Stimulated activated CD4-positive, alpha-beta T cell treated with anti-CD3 and anti-CD28 coated beads, Interleukin-2, amount 100 ng/mL, for 24 hours (primary cell): ENCODE measurements around the gene CCNL2.

Experiments
- DNase-seq, 2 donors: peaks; one replicate each; pipeline ENCODE4 v3.0.0-alpha.2; 2020

Gene CCNL2

GRCh38 chr1:1354271-1355247 lies 44.6 kb downstream of the CCNL2 start:
- DNase-seq, result peak in 1 of 2 donors; percentile 35

GRCh38 chr1:1353389-1354151 lies 45.6 kb downstream of the CCNL2 start:
- DNase-seq, result no peak

DNA sequence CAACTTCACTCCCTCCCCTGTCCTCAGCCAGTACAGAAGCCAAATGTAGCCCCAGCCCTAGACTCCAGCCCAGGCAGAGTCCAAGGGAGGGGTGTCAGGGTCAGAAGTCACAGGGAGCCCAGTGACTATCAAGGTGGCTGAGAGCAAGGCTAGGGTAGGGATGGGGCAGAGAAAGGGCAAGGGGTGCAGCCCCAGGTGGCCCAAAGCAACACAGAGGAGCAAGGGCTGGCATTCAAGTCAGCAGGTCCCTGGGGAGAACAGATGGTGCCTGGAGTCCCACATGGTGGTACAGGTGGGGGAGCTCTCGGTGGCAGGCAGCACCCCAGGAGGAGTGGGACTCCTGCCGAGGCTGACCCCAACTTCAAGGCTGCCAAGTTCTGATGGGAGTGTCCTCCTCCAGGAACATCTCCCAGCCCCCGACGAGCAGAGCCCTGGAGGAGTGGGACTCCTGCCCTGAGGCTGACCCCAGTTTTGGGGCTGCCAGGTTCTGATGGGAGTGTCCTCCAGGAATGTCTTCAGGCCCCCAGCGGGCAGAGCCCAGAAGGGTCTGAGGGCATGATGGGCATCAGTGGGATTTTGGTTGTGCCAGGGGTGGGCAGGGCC lies 46.2 kb downstream of the CCNL2 start:
- no peak for DNase-seq

DNA sequence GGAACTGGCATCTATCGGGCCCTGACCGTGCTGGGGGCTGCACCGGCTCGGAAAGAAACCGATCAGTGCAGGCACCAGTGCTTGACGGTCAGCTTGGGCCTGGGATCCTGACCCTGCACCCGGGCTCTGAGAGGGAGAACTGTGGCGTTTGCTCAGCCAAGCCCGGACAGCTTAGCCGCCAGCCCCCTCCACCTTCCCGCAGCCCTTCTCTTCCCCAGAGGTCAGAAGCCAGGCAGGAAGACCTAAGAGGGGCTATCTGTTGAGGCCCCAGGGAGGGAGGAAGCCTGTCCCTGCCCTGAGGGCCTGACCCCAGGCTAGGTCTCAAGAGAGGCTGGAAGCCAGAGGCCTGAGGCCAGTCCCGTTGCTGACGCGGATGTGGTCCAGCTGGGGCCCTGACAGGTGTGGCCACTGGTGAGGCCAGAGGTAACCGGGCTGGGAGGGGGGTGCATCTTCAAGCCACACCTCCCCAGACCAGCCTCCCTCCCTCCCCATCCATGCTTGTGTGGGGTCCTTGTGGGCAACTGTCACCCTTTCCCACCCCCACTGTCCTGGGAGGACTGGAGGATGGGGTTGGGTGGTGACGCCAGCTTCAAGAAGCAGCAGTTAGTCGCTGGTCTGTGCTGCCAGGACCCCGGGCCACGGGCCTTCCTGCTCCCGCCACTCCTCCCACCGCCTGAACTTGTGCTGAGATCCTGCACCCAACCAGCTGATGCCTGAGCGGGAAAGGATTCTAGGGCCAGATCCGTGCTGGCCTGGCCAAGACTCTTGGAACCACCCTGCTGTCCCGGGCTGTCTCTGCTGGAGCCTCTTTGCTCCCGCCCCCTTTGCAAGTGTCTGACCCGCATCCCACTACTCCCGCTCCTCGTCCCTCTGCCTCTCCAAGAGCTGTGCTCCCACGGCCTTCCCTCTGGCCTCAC lies 47.4 kb downstream of the CCNL2 start:
- no peak for DNase-seq

DNA sequence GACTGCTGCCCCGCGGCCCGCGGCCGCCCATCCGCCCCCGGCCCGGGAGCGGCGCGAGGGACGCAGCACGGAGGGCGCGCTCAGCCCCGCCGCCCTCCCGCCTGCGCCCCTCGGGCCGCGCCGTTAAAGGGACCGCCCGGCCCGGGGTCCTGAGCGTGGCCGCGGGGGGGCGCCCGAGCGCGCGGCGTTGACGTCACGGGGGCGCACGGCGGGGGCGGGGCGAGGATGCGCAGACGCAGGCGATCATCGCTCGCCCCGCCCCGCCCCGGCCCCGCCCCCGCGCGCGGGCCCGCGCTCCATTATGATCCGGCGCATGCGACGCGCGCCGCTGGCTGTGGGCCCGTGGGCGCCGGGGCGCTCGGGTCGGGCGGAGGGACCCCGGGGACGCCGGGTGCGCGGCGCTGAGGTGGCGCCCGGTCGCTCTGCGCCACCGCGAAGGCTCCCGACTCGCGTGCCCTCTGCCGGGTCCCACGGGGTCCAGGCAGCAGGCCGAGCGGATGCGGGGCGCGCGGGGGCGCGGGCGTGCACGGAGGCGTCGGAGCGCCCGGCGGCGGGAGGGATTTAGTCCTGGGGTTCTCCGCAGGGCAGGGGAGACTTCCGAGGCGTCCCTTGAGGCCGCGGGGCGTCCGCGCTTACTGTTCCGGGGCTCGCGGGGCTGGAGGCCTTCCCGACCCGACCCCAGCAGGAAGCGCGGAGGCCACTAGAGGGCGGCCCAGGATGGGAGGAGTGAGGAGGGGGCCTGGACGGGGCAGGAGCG lies 49.7 kb downstream of the CCNL2 start, which contains the start of gene DVL1:
TSS of gene DVL1 (minus strand) at position 163 of the 757 bp plus-strand sequence. CDS start 353 bp downstream, outside the sequence.
- peak; percentile 74 to 76 for DNase-seq

- no peak for DNase-seq
Measured at GRCh38 chr1:1348420-1349255, 50.5 kb downstream of the CCNL2 start.

DNA sequence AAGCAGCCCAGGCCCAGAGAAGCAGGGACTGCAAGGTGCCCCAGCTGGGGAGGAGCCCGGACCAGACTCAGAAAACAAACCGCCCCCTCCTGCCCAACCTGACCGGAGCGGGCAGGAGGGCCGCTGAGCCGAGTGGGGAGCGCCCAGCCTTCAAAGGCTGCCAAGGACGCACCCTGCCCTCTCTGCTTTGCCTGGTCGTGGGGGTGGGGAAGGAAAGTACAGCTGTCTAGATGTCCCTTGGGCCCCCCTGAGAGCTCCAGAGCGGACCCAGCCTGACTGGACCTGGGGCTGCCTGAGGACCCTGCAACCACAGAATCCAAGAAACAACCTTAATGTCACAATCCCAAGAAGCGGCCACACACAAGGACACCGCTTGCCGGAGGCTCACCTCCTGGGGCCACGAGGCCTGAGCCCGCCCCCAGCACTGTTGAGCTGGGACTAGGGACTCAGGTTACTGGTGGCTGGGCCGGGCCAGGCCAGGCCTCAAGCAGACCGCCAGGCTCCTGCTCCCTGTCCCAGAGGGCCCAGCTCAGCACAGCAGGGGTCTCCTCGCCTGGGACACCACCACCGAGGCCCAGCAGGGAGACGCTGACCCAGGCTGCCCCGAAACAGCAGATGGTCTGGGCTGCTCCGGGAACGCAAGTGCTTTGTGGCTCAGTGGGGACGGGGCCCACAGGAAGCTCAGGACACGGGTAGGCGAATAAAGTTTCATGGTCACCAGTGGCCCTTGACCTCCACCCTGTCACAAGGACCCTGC lies 51.3 kb downstream of the CCNL2 start:
- DNase-seq, result no peak

GRCh38 chr1:1347026-1347595 lies 52.0 kb downstream of the CCNL2 start:
- DNase-seq, result no peak

- DNase-seq, result no peak
Measured at GRCh38 chr1:1346501-1346890, 52.6 kb downstream of the CCNL2 start.

DNA sequence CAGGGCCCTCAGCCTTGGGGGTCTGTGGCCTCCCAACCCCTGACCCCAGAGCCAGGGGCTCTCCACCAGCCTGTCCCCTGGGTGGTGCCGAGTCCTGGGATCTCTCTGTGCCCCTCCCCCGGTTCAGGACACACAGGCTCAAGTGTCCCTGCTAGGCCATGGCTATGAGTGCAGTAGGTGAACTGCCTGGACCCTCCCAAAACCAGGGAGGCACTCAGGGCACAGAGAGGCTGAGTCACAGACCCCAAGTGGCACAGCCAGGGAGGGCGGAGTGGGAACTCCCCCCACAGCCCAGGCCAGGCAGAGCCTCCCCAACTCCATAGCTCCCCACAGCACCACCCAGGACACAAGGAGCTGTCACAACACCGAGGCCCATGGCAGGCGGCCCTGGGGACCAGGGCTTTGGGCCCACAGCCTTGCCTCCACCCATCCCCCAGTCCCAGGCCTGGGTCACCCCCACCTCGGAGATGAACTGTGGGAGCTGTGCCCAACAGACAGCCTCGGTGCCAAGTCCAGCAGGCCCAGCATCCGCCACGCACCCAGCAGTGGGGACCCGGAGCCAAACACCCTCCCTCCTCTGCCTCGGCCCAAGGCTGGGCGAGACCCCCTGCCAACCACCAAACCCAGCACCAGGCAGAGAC lies 53.2 kb downstream of the CCNL2 start:
- DNase-seq, result no peak

DNA sequence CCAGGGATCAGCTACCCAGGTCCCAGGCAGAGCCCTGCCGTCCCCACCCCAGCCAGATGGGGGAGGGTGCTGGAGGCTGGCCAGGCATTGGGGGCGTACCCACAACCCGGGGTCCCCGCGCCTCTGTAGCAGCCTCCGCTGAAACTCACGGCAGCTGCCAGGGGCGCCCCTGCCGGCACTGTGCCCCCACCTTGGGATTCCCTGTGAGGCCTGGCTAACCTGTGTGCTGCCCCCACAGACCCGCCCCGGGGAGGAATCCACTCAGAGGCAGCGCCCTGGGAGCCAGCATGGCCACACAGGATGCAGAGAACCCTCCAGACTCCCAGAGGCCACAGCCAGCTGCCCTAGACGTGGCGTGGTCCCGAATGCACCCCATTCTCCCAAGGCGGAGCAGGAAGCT lies 53.8 kb downstream of the CCNL2 start:
- no peak for DNase-seq

DNA sequence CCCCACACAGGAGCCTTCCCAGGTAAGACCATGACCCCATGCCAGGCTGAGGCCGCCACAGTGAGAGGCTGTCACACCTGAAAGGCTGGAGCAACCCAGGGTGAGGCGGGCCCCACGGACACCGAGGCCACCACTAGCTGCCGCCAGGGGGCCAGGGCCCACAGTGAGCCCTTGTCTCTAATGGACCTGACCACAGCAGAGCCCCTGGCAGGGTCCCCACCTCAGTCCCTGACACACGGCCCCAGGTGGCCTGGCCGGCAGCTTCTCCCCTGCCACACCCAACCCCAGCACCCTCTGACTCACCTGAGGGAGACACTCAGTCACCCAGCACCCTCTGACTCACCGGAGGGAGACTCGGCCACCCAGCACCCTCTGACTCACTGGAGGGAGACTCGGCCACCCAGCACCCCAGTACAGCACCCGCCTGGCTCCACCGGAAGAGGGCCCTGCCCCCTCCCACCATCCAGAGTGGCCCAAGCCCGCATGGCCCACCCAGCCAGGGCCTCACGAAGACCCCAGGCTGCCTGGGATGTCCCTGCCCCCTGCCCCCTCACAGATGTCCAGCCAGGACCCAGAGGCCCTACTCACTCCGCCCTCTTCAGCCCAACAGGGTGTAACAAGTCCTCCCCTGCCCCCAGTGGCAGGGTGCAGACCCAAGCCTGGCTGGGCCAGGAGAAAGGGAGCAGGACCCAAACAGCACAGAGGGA lies 54.3 kb downstream of the CCNL2 start:
- DNase-seq, result peak; percentile 62 to 65

DNA sequence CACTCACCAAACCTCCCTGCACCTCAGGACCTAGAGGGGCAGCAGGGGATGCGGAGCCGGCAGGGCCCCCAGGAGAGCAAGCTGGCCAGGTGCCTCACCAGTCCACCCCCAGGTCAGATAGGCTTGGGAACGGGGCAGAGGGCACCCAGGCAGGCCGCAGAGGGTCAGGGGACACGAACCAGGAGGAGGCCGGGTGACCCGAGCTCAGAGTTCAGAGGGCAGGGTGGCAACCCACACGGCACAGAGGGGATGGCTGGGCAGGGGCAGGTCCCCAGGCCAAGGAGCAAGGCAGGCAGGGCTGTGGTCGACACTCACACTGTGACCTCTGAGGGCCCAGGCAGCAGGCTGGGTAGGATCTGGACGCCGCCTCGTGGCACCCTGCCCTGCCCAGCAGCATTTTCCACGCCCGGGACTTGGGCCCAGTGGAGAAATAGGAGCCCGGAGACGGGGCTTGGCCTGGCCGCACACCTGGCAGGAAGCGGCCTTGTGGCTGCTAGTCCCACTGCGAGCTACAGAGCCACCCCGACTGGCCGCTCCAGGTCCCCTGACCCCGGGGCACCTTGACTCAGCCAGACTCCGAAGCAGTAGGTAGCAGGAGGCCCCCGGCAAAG lies 55.2 kb downstream of the CCNL2 start:
- DNase-seq, result no peak

- DNase-seq, result no peak
Measured at GRCh38 chr1:1342584-1343115, 56.5 kb downstream of the CCNL2 start.

- no peak for DNase-seq
Measured at GRCh38 chr1:1342061-1342562, 57.0 kb downstream of the CCNL2 start.

GRCh38 chr1:1341549-1342021 lies 57.5 kb downstream of the CCNL2 start:
- DNase-seq, result no peak
